Measurements from ENCODE around the gene RNF208. TPM values are rescaled to one million over a fixed set of nuclear protein-coding genes. Genes with fewer than 3 reads are reported as not detected.

The RNF208 gene
- total RNA-seq, 1 donor from 2014 or later: 0.77 TPM

GRCh38 chr9:137173796-137174664 is 48.0 kb downstream of the RNF208 start:
- peaks cover 78% of the 10 kb centered on the region for H3K27me3 ChIP-seq
- Mint-ChIP-seq H3K36me3 (no peaks in the 10 kb centered on the region), H3K4me3 (no peak overlapping the region), H3K27me3 (ENCODE audit: insufficient read depth, low read depth) (peaks cover 20% of the 10 kb centered on the region), H3K4me1 (no peaks in the 10 kb centered on the region), H3K27ac (no peak overlapping the region), H3K9me3 (no peaks in the 10 kb centered on the region)
- H2AFZ ChIP-seq (replicated peaks): no peak overlapping the region
- no peak overlapping the region for H3K4me3 ChIP-seq
- H3K9me3 ChIP-seq (ENCODE audit: low read depth): no peaks in the 10 kb centered on the region
- peaks cover 47% of the 10 kb centered on the region for H4K20me1 ChIP-seq (ENCODE audit: low read depth)
- no peak for TF ChIP-seq EZH2phosphoT487 (IDR thresholded peaks at IDR 0.05)
- no peak for TF ChIP-seq CTCF (IDR thresholded peaks at IDR 0.05)
- no peaks in the 10 kb centered on the region for H3K79me2 ChIP-seq (ENCODE audit: low read depth)
- no peak overlapping the region for H3K27ac ChIP-seq
- no peaks in the 10 kb centered on the region for H3K36me3 ChIP-seq
- peaks cover 16% of the 10 kb centered on the region for H3K4me1 ChIP-seq
- H3K9ac ChIP-seq: no peak overlapping the region
- no peak for DNase-seq (ENCODE audit: low spot score)
- H3F3A ChIP-seq (ENCODE audit: low read depth): peaks cover 18% of the 10 kb centered on the region
- peak overlapping the region; percentile 68 for H3K4me2 ChIP-seq

GRCh38 chr9:137172901-137173795 is 48.9 kb downstream of the RNF208 start:
- Mint-ChIP-seq H3K9me3 (no peaks in the 10 kb centered on the region), H3K4me1 (no peaks in the 10 kb centered on the region), H3K27me3 (ENCODE audit: insufficient read depth, low read depth) (peaks cover 20% of the 10 kb centered on the region), H3K36me3 (no peaks in the 10 kb centered on the region), H3K27ac (peak overlapping the region; percentile 69), H3K4me3 (no peak overlapping the region)
- no peaks in the 10 kb centered on the region for H3K79me2 ChIP-seq (ENCODE audit: low read depth)
- TF ChIP-seq CTCF (IDR thresholded peaks at IDR 0.05): no peak
- no peak for TF ChIP-seq EZH2 (IDR thresholded peaks at IDR 0.05)
- no peak for TF ChIP-seq EZH2phosphoT487 (IDR thresholded peaks at IDR 0.05)
- H3K4me3 ChIP-seq: no peak overlapping the region
- no peak overlapping the region for H3K9ac ChIP-seq
- no peak for DNase-seq (ENCODE audit: low spot score)
- H3K36me3 ChIP-seq: no peaks in the 10 kb centered on the region
- H4K20me1 ChIP-seq (ENCODE audit: low read depth): peaks cover 47% of the 10 kb centered on the region
- H3K4me2 ChIP-seq: no peak overlapping the region
- peaks cover 87% of the 10 kb centered on the region for H3K27me3 ChIP-seq
- peaks cover 26% of the 10 kb centered on the region for H3F3A ChIP-seq (ENCODE audit: low read depth)
- no peak overlapping the region for H2AFZ ChIP-seq (replicated peaks)
- H3K4me1 ChIP-seq: peaks cover 21% of the 10 kb centered on the region
- no peak overlapping the region for H3K27ac ChIP-seq
- H3K9me3 ChIP-seq (ENCODE audit: low read depth): no peaks in the 10 kb centered on the region

- Histone ChIP-seq H3K4me1 (peaks cover 25% of the 10 kb centered on the region), H3K36me3 (no peaks in the 10 kb centered on the region), H3K79me2 (ENCODE audit: low read depth) (no peaks in the 10 kb centered on the region), H3K9ac (no peak overlapping the region), H4K20me1 (ENCODE audit: low read depth) (peaks cover 58% of the 10 kb centered on the region), H3K4me3 (no peak overlapping the region), H2AFZ (replicated peaks) (no peak overlapping the region), H3F3A (ENCODE audit: low read depth) (peaks cover 21% of the 10 kb centered on the region), H3K9me3 (ENCODE audit: low read depth) (no peaks in the 10 kb centered on the region), H3K4me2 (no peak overlapping the region), H3K27me3 (peaks cover 100% of the 10 kb centered on the region), H3K27ac (no peak overlapping the region)
- Mint-ChIP-seq H3K4me1 (no peaks in the 10 kb centered on the region), H3K36me3 (no peaks in the 10 kb centered on the region), H3K27ac (no peak overlapping the region), H3K9me3 (no peaks in the 10 kb centered on the region), H3K4me3 (no peak overlapping the region), H3K27me3 (ENCODE audit: insufficient read depth, low read depth) (peaks cover 24% of the 10 kb centered on the region)
- TF ChIP-seq CTCF (IDR thresholded peaks at IDR 0.05) (no peak), EZH2 (IDR thresholded peaks at IDR 0.05) (no peak), EZH2phosphoT487 (IDR thresholded peaks at IDR 0.05) (no peak)
- no peak for DNase-seq (ENCODE audit: low spot score)
Observed at GRCh38 chr9:137171149-137171900, 50.7 kb downstream of the RNF208 start.
